Endothelial cell of umbilical vein (primary cell): ENCODE measurements around the gene ZBTB20. TPM values are rescaled to one million over a fixed set of nuclear protein-coding genes. Genes with fewer than 3 reads are reported as not detected.

Experiments used
- BruUV-seq: library from RNA; stranded (reverse); fragments of 400-500 nt; replicated peaks from 2 replicates; lab custom pipeline; 2021; lab: Mats Ljungman, UMichigan
- CTCF ChIA-PET: fragments of 300-600, 350-600 bp; sonication (Branson Sonifier 250); formaldehyde crosslinking; loops from one replicate; lab custom pipeline; 2021; ENCODE audit warnings: antibody characterized with exemption, inconsistent platforms; lab: Charles Lee
- POLR2A ChIA-PET: fragments of 300-600, 350-600 bp; sonication (Branson Sonifier 250); formaldehyde crosslinking; loops from one replicate; lab custom pipeline; 2021; ENCODE audit warnings: antibody characterized with exemption, inconsistent platforms; lab: Charles Lee
- DNase-seq: peaks from one replicate; pipeline ENCODE4 v3.0.0-alpha.2; 2011; ENCODE audit warnings: low read depth, low spot score
- FAIRE-seq: peaks from 2 replicates; lab custom pipeline; 2011; peaks lifted over from hg19 to GRCh38; lab: Jason Lieb, UNC
- H2AFZ ChIP-seq: 2 replicates; pipeline ENCODE4 v1.6.0; 2012; ENCODE audit warnings: low read depth, low read length, control low read depth, inconsistent platforms
- H3K27ac ChIP-seq: 2 replicates; pipeline ENCODE4 v1.5.1; 2011; ENCODE audit warnings: low read depth, mild to moderate bottlenecking, control low read depth, low read length, moderate library complexity; ENCODE audit not compliant: insufficient read depth
- H3K27me3 ChIP-seq, 2 experiments: 2 replicates each; pipeline versions ENCODE4 v1.6.0 to v1.6.1; 2011; ENCODE audit warnings: low read length in 2 of 2, mixed read lengths in 1 of 2; ENCODE audit not compliant: control insufficient read depth in 2 of 2, insufficient read depth in 2 of 2
- H3K36me3 ChIP-seq, 2 experiments: 2 replicates in 1 of 2; 3 replicates in 1 of 2; pipeline ENCODE4 v1.5.1; 2011; ENCODE audit warnings: low read length in 2 of 2, mild to moderate bottlenecking in 1 of 2, moderate library complexity in 1 of 2; ENCODE audit not compliant: control insufficient read depth in 2 of 2, insufficient read depth in 2 of 2; ENCODE audit errors: extremely low read depth in 1 of 2
- H3K4me1 ChIP-seq: 3 replicates; pipeline ENCODE4 v1.5.1; 2011; ENCODE audit warnings: mild to moderate bottlenecking, low read length; ENCODE audit not compliant: control insufficient read depth, insufficient read depth; ENCODE audit errors: extremely low read depth
- H3K4me2 ChIP-seq: 2 replicates; pipeline ENCODE4 v1.6.1; 2011; ENCODE audit warnings: low read length, control low read depth, mixed read lengths; ENCODE audit not compliant: insufficient read depth
- H3K4me3 ChIP-seq, 3 experiments: fragments of 200-600 bp in 1 of 3; sonication (generic), shearing (Covaris generic) in 1 of 3; replicated peaks in 1 of 3; 2 replicates each; pipeline ENCODE4 v1.5.1; 2011 to 2016; ENCODE audit warnings: control low read depth in 3 of 3, low read length in 3 of 3, mild to moderate bottlenecking in 2 of 3, inconsistent platforms in 1 of 3, low read depth in 1 of 3, moderate library complexity in 1 of 3; ENCODE audit not compliant: insufficient read depth in 1 of 3
- H3K79me2 ChIP-seq: 2 replicates; pipeline ENCODE4 v1.6.0; 2012; ENCODE audit warnings: low read length, inconsistent platforms; ENCODE audit not compliant: control insufficient read depth, insufficient read depth
- H3K9ac ChIP-seq: replicated peaks from 2 replicates; pipeline ENCODE3; 2011; ENCODE audit warnings: low read length, control low read depth; ENCODE audit not compliant: insufficient read depth; ENCODE audit errors: extremely low read depth
- H3K9me1 ChIP-seq: replicated peaks from 3 replicates; pipeline ENCODE4 v1.6.0; 2011; ENCODE audit warnings: mild to moderate bottlenecking, low read length; ENCODE audit not compliant: control insufficient read depth, insufficient read depth; ENCODE audit errors: extremely low read depth
- H3K9me3 ChIP-seq: replicated peaks from 2 replicates; pipeline ENCODE4 v1.5.1; 2012; ENCODE audit warnings: low read length, inconsistent platforms; ENCODE audit not compliant: control insufficient read depth, insufficient read depth
- H4K20me1 ChIP-seq: replicated peaks from 2 replicates; pipeline ENCODE3; 2011; ENCODE audit warnings: mild to moderate bottlenecking, low read length; ENCODE audit not compliant: control insufficient read depth, insufficient read depth; ENCODE audit errors: extremely low read depth
- CTCF ChIP-seq, 2 donors: IDR thresholded peaks; 1 replicate in 1 of 2; 2 replicates in 1 of 2; pipeline ENCODE4 v1.5.1; 2011; ENCODE audit warnings: low read length in 2 of 2, mild to moderate bottlenecking in 2 of 2, moderate library complexity in 2 of 2, control low read depth in 1 of 2, inconsistent platforms in 1 of 2, low read depth in 1 of 2; ENCODE audit not compliant: insufficient read depth in 1 of 2; ENCODE audit errors: extremely low read depth in 1 of 2
- EZH2 ChIP-seq: IDR thresholded peaks from 2 replicates; pipeline ENCODE4 v1.6.1; 2012; ENCODE audit warnings: borderline replicate concordance, low read depth, mild to moderate bottlenecking, moderate library complexity, low read length, inconsistent platforms; ENCODE audit not compliant: severe bottlenecking
- FOS ChIP-seq: IDR thresholded peaks from 2 replicates; pipeline ENCODE4 v1.6.1; 2011; ENCODE audit warnings: mild to moderate bottlenecking, low read length, moderate library complexity, borderline replicate concordance; ENCODE audit not compliant: insufficient read depth
- GATA2 ChIP-seq: IDR thresholded peaks from 2 replicates; pipeline ENCODE4 v1.7.0; 2011; ENCODE audit warnings: low read depth, mild to moderate bottlenecking, moderate library complexity, mixed read lengths, low read length; ENCODE audit not compliant: insufficient read length, insufficient read depth
- JUN ChIP-seq: IDR thresholded peaks from 2 replicates; pipeline ENCODE4 v1.6.1; 2011; ENCODE audit warnings: borderline replicate concordance, low read depth; ENCODE audit not compliant: insufficient read length, insufficient read depth
- MAX ChIP-seq: IDR thresholded peaks from 2 replicates; pipeline ENCODE4 v1.6.1; 2011; ENCODE audit not compliant: insufficient read depth, insufficient read length
- MYC ChIP-seq: IDR thresholded peaks from one replicate; pipeline ENCODE4 v1.6.1; 2011; ENCODE audit warnings: mild to moderate bottlenecking, low read depth, low read length
- POLR2A ChIP-seq: IDR thresholded peaks from 2 replicates; pipeline ENCODE4 v1.6.1; 2012; ENCODE audit warnings: low read depth, mild to moderate bottlenecking, control low read depth, low read length
- POLR2AphosphoS5 ChIP-seq: IDR thresholded peaks from 2 replicates; pipeline ENCODE4 v1.6.1; 2012; ENCODE audit warnings: low read depth, mild to moderate bottlenecking, control low read depth, low read length, moderate library complexity; ENCODE audit not compliant: insufficient read depth
- dilution Hi-C: fragments of 300-500 bp; cut with MboI; formaldehyde crosslinking; loops from one replicate; pipeline ENCODE4 v1.15.0; 2019; ENCODE audit warnings: low sequenced_read_pairs; ENCODE audit not compliant: extremely low pct_ligation_motif_present
- intact Hi-C: fragments of 100-400 bp; cut with micrococcal nuclease; formaldehyde crosslinking; loops from one replicate; pipeline ENCODE4 v1.10.0; 2022
- polyA plus RNA-seq, 4 experiments: library from polyadenylated mRNA; depleted of rRNA in 3 of 4; stranded (reverse) in 3 of 4; unstranded in 1 of 4; fragments of >200 nt; gene quantifications; 2 replicates each; pipeline versions ENCODE4 v1.2.1 to v1.2.3, GENCODE V29; 2011 to 2012; ENCODE audit warnings: missing spikeins in 1 of 4
- total RNA-seq: library from RNA; stranded (reverse); gene quantifications from 2 replicates; pipeline ENCODE4 v1.2.3, GENCODE V29; 2021

The ZBTB20 gene
- total and polyA plus RNA-seq, 2 donors (not counting 3 experiments of a cell fraction or from before 2014, with no cell fraction given), result 2.1 to 20.5 TPM

GRCh38 chr3:114447545-114447944 is 699.5 kb downstream of the ZBTB20 start:
- intact Hi-C loops (no loop called here), dilution Hi-C loops (no loop called here)
- Histone ChIP-seq H3K79me2 (no peaks in the 10 kb centered on the region), H3K27ac (no peak overlapping the region), H3K4me2 (no peak overlapping the region), H3K9me3 (no peaks in the 10 kb centered on the region), H3K4me3 (no peak overlapping the region), H3K4me1 (peaks cover 12% of the 10 kb centered on the region), H4K20me1 (no peaks in the 10 kb centered on the region), H3K9me1 (no peaks in the 10 kb centered on the region), H3K36me3 (no peaks in the 10 kb centered on the region), H3K9ac (no peak overlapping the region), H3K27me3 (no peaks in the 10 kb centered on the region), H2AFZ (no peak overlapping the region)
- TF ChIP-seq POLR2A (no peak), FOS (no peak), MYC (no peak), CTCF (IDR thresholded peaks at IDR 0.05; ENCODE audit: extremely low read depth in 1 of 2, insufficient read depth in 1 of 2, low read depth in 1 of 2, low read length in 2 of 2) (no peak), MAX (no peak), EZH2 (no peak), GATA2 (no peak), POLR2AphosphoS5 (no peak), JUN (no peak)
- no peak for DNase-seq
- POLR2A ChIA-PET, result no interaction called here
- CTCF ChIA-PET, result interaction anchor here (0.9 to 1.6 kb wide), 4 partner anchors 10 to 188 kb away, joined by 3 to 7 read pairs (median 4); no protein-coding TSS in a partner anchor
- no TSS peak for BruUV-seq
- FAIRE-seq, result no peak
